ENCODE results near the gene SRP14. TPM values are rescaled to one million over a fixed set of nuclear protein-coding genes. Genes with fewer than 3 reads are reported as not detected.

Gene SRP14
- total RNA-seq, 1 experiment from 2014 or later, result 166 TPM

DNA sequence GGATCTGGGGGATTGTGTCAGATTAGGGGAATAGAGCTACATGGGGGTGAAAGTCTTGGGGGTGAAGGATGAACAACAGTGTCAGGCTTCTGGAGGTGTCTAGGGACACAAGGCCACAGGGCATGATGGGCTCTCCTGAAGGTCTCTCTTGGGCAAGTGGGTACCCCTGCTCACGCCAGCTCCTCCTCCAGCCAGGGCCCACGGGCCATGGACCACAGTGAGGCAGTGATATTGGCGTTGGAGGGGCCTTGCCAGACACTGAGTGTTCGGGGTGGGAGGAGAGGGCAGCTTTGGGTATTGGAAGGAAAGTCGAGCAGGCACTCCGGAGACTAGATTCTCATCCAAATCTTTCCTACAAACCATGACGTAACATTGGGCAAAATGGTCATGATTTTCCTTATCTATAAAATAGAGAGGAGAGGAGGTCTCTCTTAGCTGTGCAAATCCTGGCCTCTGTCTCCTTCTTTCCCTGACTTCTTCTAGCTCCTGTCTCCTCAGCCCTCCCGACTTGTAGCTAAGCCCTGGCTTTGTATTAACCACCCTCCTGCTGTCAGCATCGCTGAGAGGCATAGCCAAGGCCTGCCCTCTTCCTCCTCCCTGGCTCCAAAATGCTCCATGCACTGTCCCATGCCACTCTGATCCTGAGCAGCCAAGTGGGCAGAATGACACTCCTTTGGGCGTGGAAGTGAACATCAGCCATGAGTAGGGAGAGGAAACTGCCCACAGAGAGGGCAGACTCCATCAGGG, 24.0 kb upstream of the SRP14 start:
- no peak overlapping the region for H3K4me3 ChIP-seq (ENCODE audit: low read depth in 2 of 2, low read length in 2 of 2)
- H3K9me3 ChIP-seq (ENCODE audit: control insufficient read depth, insufficient read depth, low read depth, low read length), result no peaks in the 10 kb centered on the region
- no peak overlapping the region for H3K27ac ChIP-seq (ENCODE audit: low read length)
- CTCF ChIA-PET, result no interaction called here
- H3K27me3 ChIP-seq (ENCODE audit: control insufficient read depth, insufficient read depth, low read length), result no peaks in the 10 kb centered on the region
- in situ Hi-C loops (cut with HindIII; ENCODE audit: low pct_unique_long_range_greater_than_20kb, low sequenced_read_pairs) (no loop called here), intact Hi-C loops (cut with micrococcal nuclease; ENCODE audit: unreplicated experiment) (no loop called here)
- no peak; the same call in 1 of the 2 replicates for ATAC-seq
- no peak for DNase-seq (ENCODE audit: low read depth, low spot score)
- no peaks in the 10 kb centered on the region for H3K36me3 ChIP-seq (ENCODE audit: control insufficient read depth, insufficient read depth, low read length)
- no TSS peak for BruUV-seq (replicated peaks)
- TF ChIP-seq, protein P1, sequence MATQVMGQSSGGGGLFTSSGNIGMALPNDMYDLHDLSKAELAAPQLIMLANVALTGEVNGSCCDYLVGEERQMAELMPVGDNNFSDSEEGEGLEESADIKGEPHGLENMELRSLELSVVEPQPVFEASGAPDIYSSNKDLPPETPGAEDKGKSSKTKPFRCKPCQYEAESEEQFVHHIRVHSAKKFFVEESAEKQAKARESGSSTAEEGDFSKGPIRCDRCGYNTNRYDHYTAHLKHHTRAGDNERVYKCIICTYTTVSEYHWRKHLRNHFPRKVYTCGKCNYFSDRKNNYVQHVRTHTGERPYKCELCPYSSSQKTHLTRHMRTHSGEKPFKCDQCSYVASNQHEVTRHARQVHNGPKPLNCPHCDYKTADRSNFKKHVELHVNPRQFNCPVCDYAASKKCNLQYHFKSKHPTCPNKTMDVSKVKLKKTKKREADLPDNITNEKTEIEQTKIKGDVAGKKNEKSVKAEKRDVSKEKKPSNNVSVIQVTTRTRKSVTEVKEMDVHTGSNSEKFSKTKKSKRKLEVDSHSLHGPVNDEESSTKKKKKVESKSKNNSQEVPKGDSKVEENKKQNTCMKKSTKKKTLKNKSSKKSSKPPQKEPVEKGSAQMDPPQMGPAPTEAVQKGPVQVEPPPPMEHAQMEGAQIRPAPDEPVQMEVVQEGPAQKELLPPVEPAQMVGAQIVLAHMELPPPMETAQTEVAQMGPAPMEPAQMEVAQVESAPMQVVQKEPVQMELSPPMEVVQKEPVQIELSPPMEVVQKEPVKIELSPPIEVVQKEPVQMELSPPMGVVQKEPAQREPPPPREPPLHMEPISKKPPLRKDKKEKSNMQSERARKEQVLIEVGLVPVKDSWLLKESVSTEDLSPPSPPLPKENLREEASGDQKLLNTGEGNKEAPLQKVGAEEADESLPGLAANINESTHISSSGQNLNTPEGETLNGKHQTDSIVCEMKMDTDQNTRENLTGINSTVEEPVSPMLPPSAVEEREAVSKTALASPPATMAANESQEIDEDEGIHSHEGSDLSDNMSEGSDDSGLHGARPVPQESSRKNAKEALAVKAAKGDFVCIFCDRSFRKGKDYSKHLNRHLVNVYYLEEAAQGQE (IDR thresholded peaks at IDR 0.05; ENCODE audit: insufficient read depth in 1 of 2, low read depth in 2 of 2, low read length in 1 of 2), result no peak
- TF ChIP-seq POLR2AphosphoS5 (IDR thresholded peaks at IDR 0.05; ENCODE audit: low read depth, low read length) (no peak), SIN3A (IDR thresholded peaks at IDR 0.05; ENCODE audit: borderline replicate concordance, insufficient read depth, low read depth, low read length) (no peak), TCF7L2 (IDR thresholded peaks at IDR 0.05; ENCODE audit: low read depth, low read length) (no peak)
- TF ChIP-seq, protein P2, sequence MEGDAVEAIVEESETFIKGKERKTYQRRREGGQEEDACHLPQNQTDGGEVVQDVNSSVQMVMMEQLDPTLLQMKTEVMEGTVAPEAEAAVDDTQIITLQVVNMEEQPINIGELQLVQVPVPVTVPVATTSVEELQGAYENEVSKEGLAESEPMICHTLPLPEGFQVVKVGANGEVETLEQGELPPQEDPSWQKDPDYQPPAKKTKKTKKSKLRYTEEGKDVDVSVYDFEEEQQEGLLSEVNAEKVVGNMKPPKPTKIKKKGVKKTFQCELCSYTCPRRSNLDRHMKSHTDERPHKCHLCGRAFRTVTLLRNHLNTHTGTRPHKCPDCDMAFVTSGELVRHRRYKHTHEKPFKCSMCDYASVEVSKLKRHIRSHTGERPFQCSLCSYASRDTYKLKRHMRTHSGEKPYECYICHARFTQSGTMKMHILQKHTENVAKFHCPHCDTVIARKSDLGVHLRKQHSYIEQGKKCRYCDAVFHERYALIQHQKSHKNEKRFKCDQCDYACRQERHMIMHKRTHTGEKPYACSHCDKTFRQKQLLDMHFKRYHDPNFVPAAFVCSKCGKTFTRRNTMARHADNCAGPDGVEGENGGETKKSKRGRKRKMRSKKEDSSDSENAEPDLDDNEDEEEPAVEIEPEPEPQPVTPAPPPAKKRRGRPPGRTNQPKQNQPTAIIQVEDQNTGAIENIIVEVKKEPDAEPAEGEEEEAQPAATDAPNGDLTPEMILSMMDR (IDR thresholded peaks at IDR 0.05), result no peak
- POLR2A ChIA-PET, result no interaction called here
- H3K4me1 ChIP-seq (ENCODE audit: control insufficient read depth, insufficient read depth, low read length), result peaks cover 19% of the 10 kb centered on the region

DNA sequence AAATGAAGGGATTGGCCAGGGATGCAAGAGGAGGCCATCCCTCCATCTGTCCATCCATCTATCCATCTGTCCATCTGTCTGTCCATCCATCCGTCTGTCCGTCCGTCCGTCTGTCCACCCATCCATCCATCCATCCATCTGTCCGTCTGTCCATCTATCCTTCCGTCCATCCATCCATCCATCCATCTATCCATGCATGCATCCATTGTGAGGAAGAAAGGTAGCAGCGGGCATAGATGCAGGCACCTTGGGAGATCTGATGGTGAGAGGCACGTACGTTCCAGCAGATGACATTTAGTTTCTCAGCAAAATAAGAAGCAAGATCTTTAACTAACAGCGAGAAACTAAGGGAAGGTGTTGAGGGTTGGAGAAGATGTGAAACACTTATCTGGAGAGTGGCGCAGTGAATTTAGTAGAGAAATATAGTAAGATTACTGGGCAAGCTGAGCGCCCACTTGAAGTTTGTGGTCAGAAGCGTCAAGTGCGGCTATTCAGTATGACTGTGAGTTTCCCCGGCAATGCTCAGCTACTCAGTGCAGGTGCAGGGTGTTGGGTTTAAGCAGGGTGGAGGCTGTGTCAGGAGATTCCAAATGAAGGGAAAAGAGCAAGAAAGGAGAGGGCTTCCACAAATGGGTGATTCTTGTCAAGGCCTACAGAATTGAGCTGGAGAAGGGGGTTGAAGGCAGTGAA, 22.4 kb upstream of the SRP14 start:
- no peak overlapping the region for H3K27ac ChIP-seq (ENCODE audit: low read length)
- intact Hi-C loops (cut with micrococcal nuclease; ENCODE audit: unreplicated experiment), result no loop called here
- in situ Hi-C loops (cut with HindIII; ENCODE audit: low pct_unique_long_range_greater_than_20kb, low sequenced_read_pairs), result no loop called here
- no peaks in the 10 kb centered on the region for H3K27me3 ChIP-seq (ENCODE audit: control insufficient read depth, insufficient read depth, low read length)
- TSS peak; percentile 38 for BruUV-seq (replicated peaks)
- H3K4me3 ChIP-seq (ENCODE audit: low read depth in 2 of 2, low read length in 2 of 2), result no peak overlapping the region
- no peaks in the 10 kb centered on the region for H3K9me3 ChIP-seq (ENCODE audit: control insufficient read depth, insufficient read depth, low read depth, low read length)
- no peaks in the 10 kb centered on the region for H3K36me3 ChIP-seq (ENCODE audit: control insufficient read depth, insufficient read depth, low read length)
- POLR2A ChIA-PET, result no interaction called here
- DNase-seq (ENCODE audit: low read depth, low spot score), result no peak
- no peak for ATAC-seq
- H3K4me1 ChIP-seq (ENCODE audit: control insufficient read depth, insufficient read depth, low read length), result peaks cover 4% of the 10 kb centered on the region; the same call in 1 of the 2 replicates
- CTCF ChIA-PET, result interaction anchor here (0.6 kb wide), 1 partner anchor 222 kb away, joined by 3 read pairs; no protein-coding TSS in a partner anchor
- TF ChIP-seq TCF7L2 (IDR thresholded peaks at IDR 0.05; ENCODE audit: low read depth, low read length) (no peak), POLR2AphosphoS5 (IDR thresholded peaks at IDR 0.05; ENCODE audit: low read depth, low read length) (no peak), SIN3A (IDR thresholded peaks at IDR 0.05; ENCODE audit: borderline replicate concordance, insufficient read depth, low read depth, low read length) (no peak)

Measured in Panc1 (cell line).